HG03103 (cell line): ENCODE data around the gene CAPZB.

ENCODE experiments used
- ATAC-seq: cut with Tn5 transposase; IDR thresholded peaks from one replicate; pipeline ENCODE4 v1.9.1; 2021; ENCODE audit warnings: low read depth; ENCODE audit not compliant: unreplicated experiment

The CAPZB gene

DNA sequence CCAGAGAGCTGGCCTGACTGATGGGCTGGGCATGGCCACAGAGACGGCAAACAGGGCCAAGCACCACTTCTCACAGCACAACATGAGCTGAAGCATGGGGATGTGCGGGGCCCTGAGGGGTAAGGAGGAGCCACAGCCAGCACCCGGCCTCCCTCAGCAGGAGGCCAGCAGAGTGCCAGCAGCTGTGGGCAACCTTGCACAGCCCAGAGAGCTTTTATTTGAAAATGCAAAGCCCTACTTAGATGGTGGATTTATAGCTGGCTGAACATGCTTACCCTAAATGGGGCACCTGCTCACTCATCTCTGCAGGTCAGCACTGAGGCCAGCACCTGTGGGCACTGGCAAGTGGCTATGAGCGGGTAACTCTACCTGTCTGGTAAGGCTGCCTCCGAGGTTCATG is 129.1 kb downstream of the CAPZB start:
- ATAC-seq: no peak

DNA sequence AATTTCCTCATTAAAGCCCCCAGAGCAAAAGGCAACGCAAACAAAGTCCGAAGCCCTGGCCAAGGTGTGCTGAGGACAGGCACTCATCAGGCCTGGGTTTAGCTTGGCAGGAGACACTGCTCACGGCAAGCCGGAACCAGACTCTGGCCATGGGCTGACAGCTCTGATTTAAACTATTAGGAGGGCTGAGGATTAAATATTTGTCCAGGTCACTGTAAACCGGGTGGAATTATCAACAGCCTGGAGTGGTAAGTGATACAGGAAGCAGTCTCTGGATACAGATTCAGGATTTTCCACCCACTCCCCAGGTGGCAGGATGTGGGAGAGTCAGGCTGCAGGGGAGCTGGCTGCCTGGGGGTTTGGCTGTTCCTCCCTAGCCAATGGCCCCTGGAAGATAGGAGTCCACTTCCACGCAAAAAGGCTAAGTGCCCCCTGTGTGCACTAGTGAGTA is 130.8 kb downstream of the CAPZB start:
- no peak for ATAC-seq

GRCh38 chr1:19353596-19353995 is 131.7 kb downstream of the CAPZB start:
- no peak for ATAC-seq

DNA sequence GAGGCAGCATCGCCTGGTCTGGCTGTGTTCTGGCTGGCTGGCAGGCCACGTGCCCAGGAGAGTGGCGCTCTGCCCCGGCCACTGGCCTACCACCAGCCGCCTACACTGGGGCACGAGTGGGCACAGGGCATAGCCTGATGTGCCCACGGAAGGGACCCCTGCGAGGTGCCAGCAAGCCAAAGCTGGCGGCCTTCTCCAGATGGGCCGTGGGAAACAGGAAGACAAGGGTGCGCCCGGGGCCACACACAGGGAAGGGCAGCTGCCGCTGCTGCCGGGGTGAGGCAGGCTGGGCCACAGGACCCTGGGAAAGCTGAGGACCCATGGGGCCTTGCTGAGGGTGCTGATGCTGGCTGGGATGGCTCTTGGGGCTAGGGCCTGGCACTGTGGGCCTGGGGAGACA is 132.5 kb downstream of the CAPZB start:
- no peak for ATAC-seq

DNA sequence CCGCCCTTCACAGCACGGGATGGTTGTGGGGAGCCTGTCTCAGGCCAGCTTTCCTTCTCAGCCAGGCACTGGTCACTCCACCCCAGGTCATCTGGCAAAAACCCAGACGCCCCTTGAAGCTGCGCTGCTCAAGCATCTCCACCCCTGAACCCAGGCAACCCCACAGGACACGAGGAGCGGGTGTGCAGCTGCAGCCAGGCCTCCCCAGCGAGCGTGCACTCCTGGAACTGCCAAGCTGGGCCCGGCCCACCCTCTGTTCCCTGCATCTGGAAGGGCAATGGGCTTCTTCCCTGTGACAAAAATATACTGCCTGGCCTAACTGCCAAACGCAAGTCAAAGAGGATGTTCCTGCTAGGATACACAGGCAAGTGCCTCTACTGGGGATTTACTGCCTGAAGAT is 133.5 kb downstream of the CAPZB start:
- no peak for ATAC-seq

GRCh38 chr1:19350566-19350965 is 134.8 kb downstream of the CAPZB start:
- no peak for ATAC-seq

DNA sequence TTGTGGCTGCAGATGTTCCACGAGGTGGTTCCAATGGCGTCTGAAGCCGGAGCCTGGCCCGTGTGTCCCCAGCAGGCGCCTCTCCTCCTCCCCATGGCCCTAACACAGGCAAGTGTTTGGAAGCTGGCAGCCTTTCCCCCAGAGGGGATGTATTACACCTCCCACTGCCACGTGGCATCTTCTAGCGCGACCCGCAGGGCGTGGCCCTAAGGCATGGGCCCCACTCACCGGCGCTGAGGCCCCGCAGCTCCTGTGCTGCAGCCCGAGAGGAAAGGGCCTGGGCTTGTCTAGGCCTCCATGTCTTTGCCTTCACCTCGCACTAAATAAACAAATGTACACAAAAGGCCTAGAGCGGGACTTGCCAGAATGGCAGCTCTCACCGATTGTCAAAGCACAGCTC is 135.3 kb downstream of the CAPZB start:
- ATAC-seq: no peak

GRCh38 chr1:19348441-19349198 is 136.7 kb downstream of the CAPZB start:
- no peak for ATAC-seq

DNA sequence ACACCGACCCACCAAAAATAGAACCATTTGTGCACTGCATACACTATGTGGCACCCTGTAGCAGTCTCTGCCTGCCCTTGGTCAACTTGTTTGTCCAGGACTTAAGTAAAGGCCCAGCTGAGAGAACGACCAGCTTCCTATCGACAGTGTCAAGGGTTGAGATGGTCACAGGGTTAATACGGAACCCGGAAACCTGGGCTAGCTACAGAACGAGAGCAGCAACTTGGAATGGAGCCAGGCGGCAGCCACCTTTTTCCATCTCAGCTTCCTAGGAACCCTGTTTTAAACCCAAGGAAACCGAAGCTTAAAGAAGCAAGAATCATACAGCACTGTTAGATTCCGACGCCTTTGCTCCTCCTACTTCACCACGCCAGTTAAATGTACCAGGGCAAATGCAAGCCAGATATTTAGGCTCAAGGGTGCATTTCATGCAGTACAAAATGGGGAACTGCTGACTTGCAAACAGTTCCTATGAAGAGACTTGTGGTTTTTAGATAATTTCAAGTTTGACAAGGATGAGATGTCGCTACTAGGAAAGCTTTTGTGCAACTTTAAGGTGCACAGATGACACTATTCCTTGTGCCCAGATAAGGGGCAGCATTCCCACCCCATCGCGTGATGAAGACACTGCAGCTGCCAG is 137.7 kb downstream of the CAPZB start:
- no peak for ATAC-seq

GRCh38 chr1:19346026-19346425 is 139.3 kb downstream of the CAPZB start:
- no peak for ATAC-seq

GRCh38 chr1:19345391-19345790 is 139.9 kb downstream of the CAPZB start:
- no peak for ATAC-seq

DNA sequence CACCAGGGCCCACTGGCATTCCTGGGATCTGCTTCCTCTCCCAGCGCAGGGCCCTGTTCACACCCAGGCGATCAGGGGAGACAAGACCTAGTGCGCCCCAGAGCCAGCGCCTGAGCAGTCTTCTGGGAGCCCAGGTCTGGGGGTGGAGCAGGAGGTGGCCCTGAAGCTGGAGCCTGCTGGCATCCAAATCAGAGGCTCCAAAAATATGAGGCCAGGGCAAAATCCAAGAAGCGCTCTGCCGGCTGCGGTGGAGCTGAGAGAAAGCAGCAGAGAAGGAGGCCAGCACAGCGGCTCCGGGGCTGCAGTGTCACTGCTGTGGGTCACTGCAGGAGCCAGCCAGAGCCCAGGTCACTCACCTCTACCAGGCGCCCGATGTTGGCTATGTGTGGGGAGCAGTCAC is 140.5 kb downstream of the CAPZB start:
- ATAC-seq: no peak

DNA sequence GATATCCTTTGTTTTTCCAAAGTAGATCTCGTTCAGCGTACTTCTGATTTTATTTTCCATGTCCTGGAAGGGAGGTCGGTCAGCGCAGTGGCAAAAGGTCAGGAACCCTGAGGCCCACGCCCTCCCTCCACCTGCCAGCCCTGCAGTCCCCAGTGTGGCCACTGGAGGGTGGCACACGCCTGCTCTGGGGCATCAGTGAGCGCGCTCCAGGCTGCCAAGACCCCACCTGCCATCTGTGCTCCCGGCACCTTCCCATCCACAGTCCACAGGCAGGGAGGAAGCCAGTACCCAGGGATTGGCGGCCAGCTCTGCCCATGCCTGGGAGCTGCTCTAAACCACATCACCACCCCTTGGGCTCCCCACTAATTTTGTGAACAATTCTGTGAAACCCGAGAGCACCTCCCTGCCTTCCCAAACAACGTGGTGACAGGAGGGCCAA is 140.9 kb downstream of the CAPZB start:
- no peak for ATAC-seq

- ATAC-seq: no peak
Observed at GRCh38 chr1:19343617-19344350, 141.6 kb downstream of the CAPZB start.

- ATAC-seq: no peak
Observed at GRCh38 chr1:19342894-19343616, 142.3 kb downstream of the CAPZB start.

GRCh38 chr1:19342062-19342750 is 143.1 kb downstream of the CAPZB start:
- no peak for ATAC-seq

- ATAC-seq: no peak
Observed at GRCh38 chr1:19341201-19342061, 143.9 kb downstream of the CAPZB start.

GRCh38 chr1:19340387-19340937 is 144.9 kb downstream of the CAPZB start:
- no peak for ATAC-seq

DNA sequence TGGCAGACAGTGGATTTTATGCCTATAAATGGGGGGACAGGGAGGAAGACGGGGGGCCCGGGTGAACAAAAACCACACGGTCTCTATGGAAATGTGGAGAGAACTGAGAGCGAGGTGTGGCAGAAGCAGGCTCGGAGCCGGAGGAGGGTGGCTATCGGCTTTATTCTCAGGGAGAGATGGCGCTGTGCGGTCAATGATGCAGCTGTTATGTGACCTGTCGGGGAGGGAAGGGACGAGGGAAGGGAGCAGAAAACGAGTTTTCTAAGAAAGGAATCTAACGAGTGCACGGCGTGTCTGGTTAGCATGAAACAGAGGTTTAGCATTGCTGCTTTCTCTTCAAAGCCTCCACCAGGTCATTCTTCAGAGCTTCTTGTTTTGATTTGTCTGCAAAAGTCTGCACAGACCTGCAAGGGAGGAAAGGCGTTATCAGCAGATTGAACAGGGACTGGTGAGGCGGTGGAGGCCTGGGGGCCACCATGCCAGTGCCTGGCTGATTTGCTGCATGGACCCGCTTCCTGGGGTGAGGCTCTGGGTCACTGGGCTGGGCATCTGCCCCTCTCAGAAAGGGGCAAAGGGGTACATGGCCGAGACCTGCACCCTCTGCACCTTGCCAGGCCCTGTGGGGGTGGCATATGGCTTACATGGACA is 146.0 kb downstream of the CAPZB start:
- no peak for ATAC-seq
